GM12878 (cell line): Measurements from ENCODE around the gene DESI1. TPM values are rescaled to one million over a fixed set of nuclear protein-coding genes. Genes with fewer than 3 reads are reported as not detected.

Source experiments
- ATAC-seq: fragments of 200-7000 bp; cut with Tn5 transposase; 3 replicates; pipeline ENCODE4 v1.9.1; 2020; ENCODE audit warnings: mild to moderate bottlenecking, moderate library complexity
- BruUV-seq: library from RNA; stranded (reverse); fragments of 400-500 nt; replicated peaks from 2 replicates; lab custom pipeline; 2021; lab: Mats Ljungman, UMichigan
- CTCF ChIA-PET: fragments of 300-600 bp; sonication (Branson Sonifier 250); formaldehyde crosslinking; extraction: SDS; loops from one replicate; lab custom pipeline; 2021; ENCODE audit warnings: inconsistent platforms; lab: Yijun Ruan, JAX
- POLR2A ChIA-PET: fragments of 350-600 bp; formaldehyde crosslinking; extraction: SDS; loops from one replicate; lab custom pipeline; 2021; ENCODE audit warnings: inconsistent platforms; lab: Charles Lee
- RAD21 ChIA-PET: fragments of 300-600 bp; sonication (Branson Sonifier 250); formaldehyde crosslinking; loops from one replicate; lab custom pipeline; 2023; ENCODE audit warnings: antibody characterized with exemption; ENCODE audit not compliant: unreplicated experiment; lab: Charles Lee
- SMC1A ChIA-PET: fragments of 300-600 bp; sonication (Branson Sonifier 250); formaldehyde crosslinking; loops from one replicate; lab custom pipeline; 2023; ENCODE audit not compliant: unreplicated experiment, uncharacterized antibody; lab: Charles Lee
- DNase-seq: peaks from one replicate; pipeline ENCODE4 v3.0.0-alpha.2; 2011; ENCODE audit warnings: low read depth, low spot score
- FAIRE-seq: peaks from 3 replicates; lab custom pipeline; 2011; peaks lifted over from hg19 to GRCh38; lab: Jason Lieb, UNC
- H2AFZ ChIP-seq: 2 replicates; pipeline ENCODE4 v1.6.0; 2011; ENCODE audit warnings: low read depth, low read length, control low read depth; ENCODE audit not compliant: control insufficient read depth
- H3K27ac ChIP-seq: 2 replicates; pipeline ENCODE4 v1.5.1; 2011; ENCODE audit warnings: control low read depth; ENCODE audit not compliant: control insufficient read depth, insufficient read depth
- H3K27me3 ChIP-seq, 2 experiments: replicated peaks in 1 of 2; 2 replicates each; pipeline versions ENCODE4 v1.6.0 to v1.6.1; 2011; ENCODE audit warnings: low read length in 1 of 2; ENCODE audit not compliant: control insufficient read depth in 2 of 2, insufficient read depth in 2 of 2
- H3K36me3 ChIP-seq, 2 experiments: 2 replicates each; pipeline ENCODE4 v1.5.1; 2011; ENCODE audit warnings: low read length in 1 of 2; ENCODE audit not compliant: control insufficient read depth in 2 of 2, insufficient read depth in 2 of 2
- H3K4me1 ChIP-seq: 2 replicates; pipeline ENCODE4 v1.6.1; 2011; ENCODE audit warnings: mild to moderate bottlenecking, low read length, moderate library complexity, mixed read lengths; ENCODE audit not compliant: control insufficient read depth, insufficient read depth
- H3K4me2 ChIP-seq: 2 replicates; pipeline ENCODE4 v1.6.0; 2011; ENCODE audit warnings: control low read depth; ENCODE audit not compliant: control insufficient read depth, insufficient read depth
- H3K4me3 ChIP-seq: fragments of 200-600 bp; sonication (generic); 2 replicates; pipeline ENCODE4 v1.5.1; 2016
- H3K79me2 ChIP-seq: 2 replicates; pipeline ENCODE4 v1.6.0; 2011; ENCODE audit warnings: low read length; ENCODE audit not compliant: control insufficient read depth, insufficient read depth
- H3K9ac ChIP-seq: 2 replicates; pipeline ENCODE4 v1.8.0; 2011; ENCODE audit warnings: low read length, control low read depth, mixed read lengths; ENCODE audit not compliant: control insufficient read depth, insufficient read depth
- H3K9me3 ChIP-seq: replicated peaks from 3 replicates; pipeline ENCODE4 v1.5.1; 2011; ENCODE audit warnings: mild to moderate bottlenecking, low read length; ENCODE audit not compliant: control insufficient read depth, insufficient read depth
- H4K20me1 ChIP-seq: 2 replicates; pipeline ENCODE4 v1.6.0; 2011; ENCODE audit not compliant: control insufficient read depth, insufficient read depth
- ATF2 ChIP-seq: IDR thresholded peaks from 2 replicates; pipeline ENCODE4 v1.6.1; 2012; ENCODE audit warnings: low read length, inconsistent platforms
- CREB1 ChIP-seq: IDR thresholded peaks from 2 replicates; pipeline ENCODE4 v1.6.1; 2012; ENCODE audit warnings: low read depth, mild to moderate bottlenecking, inconsistent platforms
- DPF2 ChIP-seq: fragments of 450-650 bp; IDR thresholded peaks from 2 replicates; pipeline ENCODE4 v1.6.1; 2017; ENCODE audit warnings: mild to moderate bottlenecking
- ETV6 ChIP-seq, 2 experiments: fragments of 450-650 bp in 1 of 2; IDR thresholded peaks in 1 of 2; conservative IDR thresholded peaks in 1 of 2; 2 replicates each; pipeline ENCODE4 v1.6.1; 2014; ENCODE audit warnings: antibody characterized with exemption in 1 of 2, borderline replicate concordance in 1 of 2, low read depth in 1 of 2, mild to moderate bottlenecking in 1 of 2, moderate library complexity in 1 of 2
- GABPA ChIP-seq: IDR thresholded peaks from 2 replicates; pipeline ENCODE4 v1.6.1; 2014; ENCODE audit warnings: antibody characterized with exemption, low read depth, mild to moderate bottlenecking, inconsistent platforms
- HDAC6 ChIP-seq: fragments of 200-600 bp; sonication (generic); IDR thresholded peaks from one replicate; pipeline ENCODE4 v1.8.0; 2017; ENCODE audit warnings: antibody characterized with exemption; ENCODE audit not compliant: unreplicated experiment
- IKZF2 ChIP-seq, 2 experiments: fragments of 450-650 bp; IDR thresholded peaks; 2 replicates each; pipeline ENCODE4 v1.6.1; 2017; ENCODE audit warnings: mild to moderate bottlenecking in 2 of 2, moderate library complexity in 2 of 2
- IRF4 ChIP-seq: IDR thresholded peaks from 2 replicates; pipeline ENCODE4 v1.6.1; 2011; ENCODE audit warnings: low read depth, low read length
- JUNB ChIP-seq: IDR thresholded peaks from 2 replicates; pipeline ENCODE4 v1.6.1; 2016; ENCODE audit warnings: antibody characterized with exemption, mild to moderate bottlenecking
- MTA2 ChIP-seq: fragments of 450-650 bp; IDR thresholded peaks from 2 replicates; pipeline ENCODE4 v1.6.1; 2016; ENCODE audit warnings: low read depth, mild to moderate bottlenecking, moderate library complexity
- NFIC ChIP-seq: IDR thresholded peaks from 2 replicates; pipeline ENCODE4 v1.6.1; 2012; ENCODE audit warnings: low read depth, mild to moderate bottlenecking, inconsistent platforms, low read length, moderate library complexity
- RAD51 ChIP-seq: fragments of 450-650 bp; IDR thresholded peaks from 2 replicates; pipeline ENCODE4 v1.6.1; 2016; ENCODE audit warnings: moderate library complexity, mild to moderate bottlenecking, inconsistent platforms
- SPI1 ChIP-seq: IDR thresholded peaks from 2 replicates; pipeline ENCODE4 v1.6.1; 2011; ENCODE audit warnings: low read depth, mild to moderate bottlenecking, low read length, moderate library complexity, borderline replicate concordance; ENCODE audit not compliant: insufficient read depth
- STAT3 ChIP-seq: IDR thresholded peaks from 2 replicates; pipeline ENCODE4 v1.6.1; 2011; ENCODE audit warnings: low read depth, low read length, improper control_type of control experiment
- YY1 ChIP-seq: IDR thresholded peaks from 2 replicates; pipeline ENCODE4 v1.6.1; 2011; ENCODE audit warnings: low read depth, mild to moderate bottlenecking, low read length
- WGBS: methylation state at CpG from one replicate; pipeline ENCODE4 v1.1.6; 2016; ENCODE audit warnings: low lambda C conversion rate; ENCODE audit not compliant: insufficient replicate concordance, insufficient coverage; ENCODE audit errors: missing lambda C conversion rate; 5-methylcytosine and 5-hydroxymethylcytosine counted together
- in situ Hi-C: fragments of 300-500 bp; cut with MboI; formaldehyde crosslinking; loops from 9 replicates; pipeline ENCODE4 v1.14.3; 2018; ENCODE audit warnings: mixed read lengths
- intact Hi-C: fragments of 100-400 bp; cut with micrococcal nuclease; formaldehyde crosslinking; loops from one replicate; pipeline ENCODE4 v1.14.2; 2022; ENCODE audit not compliant: unreplicated experiment
- polyA plus RNA-seq, 11 experiments: library from polyadenylated mRNA; depleted of rRNA in 4 of 11; unstranded in 6 of 11; stranded (reverse) in 5 of 11; fragments of >200 nt; fragmentation: Nextera tagmentation in 4 of 11; fragmentation: Illumina TruSeq in 1 of 11; extraction: Ambion mirVana in 4 of 11; extraction: Trizol in 1 of 11; gene quantifications; 1 replicate in 1 of 11; 2 replicates in 10 of 11; pipeline versions ENCODE4 v1.2.1 to v1.2.3, GENCODE V29; 2011 to 2016; ENCODE audit warnings: inconsistent platforms in 2 of 11, missing spikeins in 2 of 11, low read depth in 1 of 11
- total RNA-seq, 4 experiments: library from RNA; depleted of rRNA in 3 of 4; stranded (reverse); fragments of >200 nt in 3 of 4; fragmentation: Illumina TruSeq in 1 of 4; extraction: Trizol in 1 of 4; gene quantifications; 2 replicates each; pipeline versions ENCODE4 v1.2.1 to v1.2.3, GENCODE V29; 2013 to 2021
- TF ChIP-seq, protein P1 (sequence below): fragments of 150-350 bp; IDR thresholded peaks from 2 replicates; pipeline ENCODE4 v1.6.1; 2016; ENCODE audit warnings: low read depth, low read length
- TF ChIP-seq, protein P2 (sequence below): fragments of 450-650 bp; IDR thresholded peaks from 2 replicates; pipeline ENCODE4 v1.6.1; 2017; ENCODE audit warnings: mild to moderate bottlenecking, low read depth, inconsistent platforms; ENCODE audit not compliant: poor library complexity, severe bottlenecking

DESI1 gene
- total and polyA plus RNA-seq, 10 of the 15 experiments (the other 5 are each of a cell fraction or from before 2014, with no cell fraction given), result 8.0 to 76.8 (median 40.6) TPM

DNA sequence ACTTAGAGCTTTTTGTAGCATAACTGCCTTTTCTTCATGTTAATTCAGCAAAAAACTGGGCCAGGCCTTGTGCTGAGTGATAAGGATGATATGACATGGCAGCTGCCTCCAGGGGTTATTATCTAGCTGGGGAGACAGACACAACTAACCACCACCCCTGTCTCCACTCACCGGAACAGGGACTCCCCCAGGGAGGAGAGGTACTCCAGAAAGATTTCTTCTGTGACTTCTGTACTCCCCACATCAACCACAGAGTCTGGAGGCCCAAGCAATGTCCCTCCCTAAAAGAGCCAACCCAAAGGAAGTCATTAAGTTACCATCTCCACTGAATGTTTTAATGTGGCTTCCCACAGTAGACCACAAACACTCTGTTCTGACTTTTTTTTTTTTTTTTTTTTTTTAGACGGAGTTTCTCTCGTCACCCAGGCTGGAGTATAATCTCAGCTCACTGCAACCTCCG lies 16.9 kb downstream of the DESI1 start:
- WGBS, result 5% methylated on average over 4 of the region's 4 CpGs
- no TSS peak for BruUV-seq
- POLR2A ChIA-PET, result interaction anchor here (0.6 to 1.9 kb wide), 12 partner anchors 9 to 233 kb away, joined by 3 to 23 read pairs (median 6); partner anchors contain the start of genes ACO2, CCDC134, DESI1 and PHF5A
- peak overlapping the region; percentile 32; the same call in 1 of the 2 replicates for H3K4me2 ChIP-seq
- H3K9ac ChIP-seq, result no peak overlapping the region
- no peak overlapping the region for H3K4me3 ChIP-seq
- CTCF ChIA-PET, result interaction anchor here (0.7 to 2.0 kb wide), 4 partner anchors 15 to 63 kb away, joined by 3 to 12 read pairs (median 4); partner anchors contain the start of genes DESI1, PMM1 and XRCC6
- in situ Hi-C loops (no loop called here), intact Hi-C loops (no loop called here)
- peaks cover 21% of the 10 kb centered on the region for H3K4me1 ChIP-seq
- FAIRE-seq (peak; percentile 92), DNase-seq (peak; percentile 91), ATAC-seq (peak; percentile 99)
- peaks cover 8 to 39% of the 10 kb centered on the region in 2 experiments for H3K36me3 ChIP-seq
- H3K27ac ChIP-seq, result no peak overlapping the region
- RAD21 ChIA-PET, result interaction anchor here (0.6 to 1.9 kb wide), 9 partner anchors 13 to 258 kb away, joined by 3 to 15 read pairs (median 4); partner anchors contain the start of genes DESI1, PMM1, POLR3H and XRCC6
- H2AFZ ChIP-seq, result no peak overlapping the region
- H3K27me3 ChIP-seq, result no peaks in the 10 kb centered on the region
- SMC1A ChIA-PET, result interaction anchor here (0.6 to 4.5 kb wide), 8 partner anchors 9 to 259 kb away, joined by 3 to 22 read pairs (median 5); partner anchors contain the start of genes DESI1, PMM1 and XRCC6
- H4K20me1 ChIP-seq, result peaks cover 15% of the 10 kb centered on the region
- H3K9me3 ChIP-seq, result no peaks in the 10 kb centered on the region; the same call in 2 of the 3 replicates
- no peaks in the 10 kb centered on the region; the same call in 1 of the 2 replicates for H3K79me2 ChIP-seq
- TF ChIP-seq DPF2 (0 out of 2 replicates have a peak, but pooled peaks have one; percentile 31), GABPA (peak; percentile 58; the same call in 1 of the 2 replicates), IKZF2 (IDR thresholded peaks at IDR 0.05) (peak; percentile 90 to 91), YY1 (no peak), STAT3 (no peak), MTA2 (peak; percentile 96), NFIC (peak; percentile 93), CREB1 (peak; percentile 50; the same call in 1 of the 2 replicates), HDAC6 (no peak), ETV6 (conservative IDR thresholded peaks at IDR 0.05 in 1 of 2, IDR thresholded peaks at IDR 0.05 in 1 of 2; ENCODE audit: borderline replicate concordance in 1 of 2, low read depth in 1 of 2) (peak in 1 of 2 experiments; percentile 42; a peak in 1 of 4 replicates), ATF2 (peak; percentile 93), RAD51 (peak; percentile 28; the same call in 1 of the 2 replicates), JUNB (peak; percentile 66), IRF4 (peak; percentile 49; the same call in 1 of the 2 replicates), SPI1 (peak; percentile 7; the same call in 1 of the 2 replicates)
- TF ChIP-seq, protein P1, sequence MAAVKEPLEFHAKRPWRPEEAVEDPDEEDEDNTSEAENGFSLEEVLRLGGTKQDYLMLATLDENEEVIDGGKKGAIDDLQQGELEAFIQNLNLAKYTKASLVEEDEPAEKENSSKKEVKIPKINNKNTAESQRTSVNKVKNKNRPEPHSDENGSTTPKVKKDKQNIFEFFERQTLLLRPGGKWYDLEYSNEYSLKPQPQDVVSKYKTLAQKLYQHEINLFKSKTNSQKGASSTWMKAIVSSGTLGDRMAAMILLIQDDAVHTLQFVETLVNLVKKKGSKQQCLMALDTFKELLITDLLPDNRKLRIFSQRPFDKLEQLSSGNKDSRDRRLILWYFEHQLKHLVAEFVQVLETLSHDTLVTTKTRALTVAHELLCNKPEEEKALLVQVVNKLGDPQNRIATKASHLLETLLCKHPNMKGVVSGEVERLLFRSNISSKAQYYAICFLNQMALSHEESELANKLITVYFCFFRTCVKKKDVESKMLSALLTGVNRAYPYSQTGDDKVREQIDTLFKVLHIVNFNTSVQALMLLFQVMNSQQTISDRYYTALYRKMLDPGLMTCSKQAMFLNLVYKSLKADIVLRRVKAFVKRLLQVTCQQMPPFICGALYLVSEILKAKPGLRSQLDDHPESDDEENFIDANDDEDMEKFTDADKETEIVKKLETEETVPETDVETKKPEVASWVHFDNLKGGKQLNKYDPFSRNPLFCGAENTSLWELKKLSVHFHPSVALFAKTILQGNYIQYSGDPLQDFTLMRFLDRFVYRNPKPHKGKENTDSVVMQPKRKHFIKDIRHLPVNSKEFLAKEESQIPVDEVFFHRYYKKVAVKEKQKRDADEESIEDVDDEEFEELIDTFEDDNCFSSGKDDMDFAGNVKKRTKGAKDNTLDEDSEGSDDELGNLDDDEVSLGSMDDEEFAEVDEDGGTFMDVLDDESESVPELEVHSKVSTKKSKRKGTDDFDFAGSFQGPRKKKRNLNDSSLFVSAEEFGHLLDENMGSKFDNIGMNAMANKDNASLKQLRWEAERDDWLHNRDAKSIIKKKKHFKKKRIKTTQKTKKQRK, result no peak
- TF ChIP-seq, protein P2, sequence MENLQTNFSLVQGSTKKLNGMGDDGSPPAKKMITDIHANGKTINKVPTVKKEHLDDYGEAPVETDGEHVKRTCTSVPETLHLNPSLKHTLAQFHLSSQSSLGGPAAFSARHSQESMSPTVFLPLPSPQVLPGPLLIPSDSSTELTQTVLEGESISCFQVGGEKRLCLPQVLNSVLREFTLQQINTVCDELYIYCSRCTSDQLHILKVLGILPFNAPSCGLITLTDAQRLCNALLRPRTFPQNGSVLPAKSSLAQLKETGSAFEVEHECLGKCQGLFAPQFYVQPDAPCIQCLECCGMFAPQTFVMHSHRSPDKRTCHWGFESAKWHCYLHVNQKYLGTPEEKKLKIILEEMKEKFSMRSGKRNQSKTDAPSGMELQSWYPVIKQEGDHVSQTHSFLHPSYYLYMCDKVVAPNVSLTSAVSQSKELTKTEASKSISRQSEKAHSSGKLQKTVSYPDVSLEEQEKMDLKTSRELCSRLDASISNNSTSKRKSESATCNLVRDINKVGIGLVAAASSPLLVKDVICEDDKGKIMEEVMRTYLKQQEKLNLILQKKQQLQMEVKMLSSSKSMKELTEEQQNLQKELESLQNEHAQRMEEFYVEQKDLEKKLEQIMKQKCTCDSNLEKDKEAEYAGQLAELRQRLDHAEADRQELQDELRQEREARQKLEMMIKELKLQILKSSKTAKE, result peak; percentile 99
